Thyroid gland (tissue), 4 donors: ENCODE measurements around the gene NR3C2.

Experiments
- POLR2A ChIP-seq, 2 donors: fragments of 450-650 bp; IDR thresholded peaks; one replicate each; pipeline ENCODE4 v1.6.1; 2017; ENCODE audit warnings: antibody characterized with exemption in 2 of 2, mild to moderate bottlenecking in 2 of 2, moderate library complexity in 1 of 2
- TF ChIP-seq, protein P1 (sequence below), 6 experiments: fragments of 200-600 bp in 3 of 6; fragments of 450-650 bp in 3 of 6; sonication (generic) in 3 of 6; IDR thresholded peaks; one replicate each; pipeline ENCODE4 v1.5.1; 2016 to 2019; ENCODE audit warnings: antibody characterized with exemption in 6 of 6, mild to moderate bottlenecking in 2 of 6, inconsistent platforms in 1 of 6, moderate library complexity in 1 of 6

DNA sequence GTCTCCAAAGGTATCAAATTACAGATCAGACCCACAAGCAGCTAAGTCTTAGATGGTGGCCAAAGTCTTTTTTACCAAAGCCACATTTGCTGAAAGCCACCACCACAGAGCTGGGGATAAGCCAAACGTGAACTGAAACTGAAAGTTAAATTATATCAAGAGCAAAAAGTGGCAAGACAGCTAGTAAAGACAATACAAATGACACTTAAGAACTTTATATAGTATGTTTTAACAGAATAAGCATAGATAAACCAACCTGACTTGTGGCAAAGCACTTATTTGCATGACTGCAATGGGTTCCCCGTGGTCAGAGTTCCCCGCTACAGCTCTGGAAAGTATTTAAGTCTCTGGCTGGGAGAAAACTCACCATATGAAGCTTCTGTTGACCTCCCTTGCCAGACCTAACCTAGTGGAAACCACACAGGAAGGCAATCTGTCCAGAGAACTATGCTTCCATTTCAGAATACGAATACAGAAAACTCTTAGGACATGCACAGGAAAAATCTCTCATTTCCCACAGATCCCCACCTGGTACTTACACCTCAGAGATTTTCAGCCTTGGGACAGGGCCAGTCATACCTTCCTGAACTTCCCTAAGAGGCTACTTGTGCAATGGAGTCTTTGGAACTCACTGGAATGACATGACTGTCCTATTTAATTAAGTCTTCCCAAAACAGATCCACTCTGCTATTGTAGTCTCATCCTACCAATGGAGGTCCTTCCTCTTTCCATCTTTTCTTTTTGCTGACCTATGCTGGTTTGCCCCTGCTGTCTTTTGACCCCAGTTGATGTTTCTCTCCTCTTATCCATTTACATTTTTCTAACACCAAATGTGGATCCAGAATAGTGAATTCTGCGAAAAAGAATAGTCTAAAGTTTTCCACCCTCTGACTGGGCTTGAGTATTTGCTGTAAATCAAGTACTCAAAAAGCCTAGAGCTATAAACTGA, 225.1 kb downstream of the NR3C2 start:
- TF ChIP-seq POLR2A (IDR thresholded peaks at IDR 0.05): no peak
- TF ChIP-seq, protein P1, sequence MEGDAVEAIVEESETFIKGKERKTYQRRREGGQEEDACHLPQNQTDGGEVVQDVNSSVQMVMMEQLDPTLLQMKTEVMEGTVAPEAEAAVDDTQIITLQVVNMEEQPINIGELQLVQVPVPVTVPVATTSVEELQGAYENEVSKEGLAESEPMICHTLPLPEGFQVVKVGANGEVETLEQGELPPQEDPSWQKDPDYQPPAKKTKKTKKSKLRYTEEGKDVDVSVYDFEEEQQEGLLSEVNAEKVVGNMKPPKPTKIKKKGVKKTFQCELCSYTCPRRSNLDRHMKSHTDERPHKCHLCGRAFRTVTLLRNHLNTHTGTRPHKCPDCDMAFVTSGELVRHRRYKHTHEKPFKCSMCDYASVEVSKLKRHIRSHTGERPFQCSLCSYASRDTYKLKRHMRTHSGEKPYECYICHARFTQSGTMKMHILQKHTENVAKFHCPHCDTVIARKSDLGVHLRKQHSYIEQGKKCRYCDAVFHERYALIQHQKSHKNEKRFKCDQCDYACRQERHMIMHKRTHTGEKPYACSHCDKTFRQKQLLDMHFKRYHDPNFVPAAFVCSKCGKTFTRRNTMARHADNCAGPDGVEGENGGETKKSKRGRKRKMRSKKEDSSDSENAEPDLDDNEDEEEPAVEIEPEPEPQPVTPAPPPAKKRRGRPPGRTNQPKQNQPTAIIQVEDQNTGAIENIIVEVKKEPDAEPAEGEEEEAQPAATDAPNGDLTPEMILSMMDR (IDR thresholded peaks at IDR 0.05): no peak
